Left renal cortex interstitium (tissue), 4 donors: Measurements from ENCODE around the gene DENND1A. TPM values are rescaled to one million over a fixed set of nuclear protein-coding genes. Genes with fewer than 3 reads are reported as not detected.

Experiments
- DNase-seq, 4 donors: peaks; one replicate each; pipeline ENCODE4 v3.0.0-alpha.2; 2013; ENCODE audit warnings: low read depth in 4 of 4, low spot score in 2 of 4, missing footprints in 1 of 4
- polyA plus RNA-seq, 4 donors: library from polyadenylated mRNA; unstranded; fragments of 120-200 nt; gene quantifications; one replicate each; pipeline ENCODE4 v1.2.1, GENCODE V29; 2013; ENCODE audit not compliant: insufficient read length in 4 of 4

The DENND1A gene
- polyA plus RNA-seq, 4 donors = 19.1 to 24.5 (median 22.8) TPM

GRCh38 chr9:123387686-123388085 lies 542.2 kb downstream of the DENND1A start:
- no peak for DNase-seq

- DNase-seq = no peak
Measured at GRCh38 chr9:123383512-123384170, 546.3 kb downstream of the DENND1A start.

GRCh38 chr9:123382653-123383511 lies 547.0 kb downstream of the DENND1A start:
- DNase-seq = no peak

- no peak for DNase-seq
Measured at GRCh38 chr9:123380852-123381705, 548.8 kb downstream of the DENND1A start.

- DNase-seq = no peak
Measured at GRCh38 chr9:123378956-123379660, 550.8 kb downstream of the DENND1A start.

- no peak for DNase-seq
Measured at GRCh38 chr9:123378025-123378424, 551.9 kb downstream of the DENND1A start.

GRCh38 chr9:123377211-123377971 lies 552.5 kb downstream of the DENND1A start:
- DNase-seq = no peak

GRCh38 chr9:123376218-123377071 lies 553.5 kb downstream of the DENND1A start:
- DNase-seq = no peak

GRCh38 chr9:123375469-123376132 lies 554.3 kb downstream of the DENND1A start:
- DNase-seq = no peak

- no peak for DNase-seq
Measured at GRCh38 chr9:123373946-123374345, 556.0 kb downstream of the DENND1A start.

- no peak for DNase-seq
Measured at GRCh38 chr9:123373447-123373923, 556.4 kb downstream of the DENND1A start.

- no peak for DNase-seq
Measured at GRCh38 chr9:123372766-123373446, 557.0 kb downstream of the DENND1A start.

GRCh38 chr9:123371805-123372590 lies 557.9 kb downstream of the DENND1A start:
- DNase-seq = no peak

- no peak for DNase-seq
Measured at GRCh38 chr9:123371228-123371584, 558.7 kb downstream of the DENND1A start.

GRCh38 chr9:123370526-123371227 lies 559.2 kb downstream of the DENND1A start:
- DNase-seq = no peak

- no peak for DNase-seq
Measured at GRCh38 chr9:123370108-123370507, 559.8 kb downstream of the DENND1A start.
